ENCODE data around the gene S100A6.

DNA sequence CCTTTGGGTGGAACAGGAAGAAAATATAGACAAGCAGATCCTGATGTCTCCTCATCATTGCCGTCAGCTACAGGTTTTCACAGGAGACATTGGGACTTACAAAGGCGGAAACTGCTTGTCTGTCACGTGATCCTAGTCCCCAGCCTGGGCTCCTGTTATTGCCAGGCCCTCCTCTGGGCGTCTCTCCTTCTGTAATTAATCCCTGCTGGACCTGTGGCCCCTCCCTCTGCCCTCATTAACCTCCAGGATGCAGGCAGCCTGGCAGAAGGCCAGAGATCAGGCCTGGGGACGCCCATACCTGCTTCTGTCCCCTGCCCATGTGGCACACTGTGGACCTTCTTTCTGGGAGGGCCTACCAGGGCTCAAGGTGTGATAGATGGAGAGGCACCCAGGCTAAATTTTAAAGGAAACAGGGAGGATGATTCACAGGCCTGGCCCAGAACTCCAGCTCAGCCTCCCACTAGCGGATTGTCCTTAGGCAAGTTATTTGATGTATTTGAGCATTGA lies 2.6 kb upstream of the S100A6 start:
- TF ChIP-seq CTCF (IDR thresholded peaks at IDR 0.05) = no peak
- no peak for TF ChIP-seq POLR2A (IDR thresholded peaks at IDR 0.05)
- TF ChIP-seq POLR2AphosphoS5 (IDR thresholded peaks at IDR 0.05) = no peak

Data from suprapubic skin (tissue), 4 donors.